Epithelial cell of proximal tubule (primary cell): Measurements from ENCODE around the gene FAAH. TPM values are rescaled to one million over a fixed set of nuclear protein-coding genes. Genes with fewer than 3 reads are reported as not detected.

Experiments used
- DNase-seq: peaks from one replicate; pipeline ENCODE4 v3.0.0-alpha.2; 2011; ENCODE audit warnings: low read depth
- H3K4me3 ChIP-seq: 2 replicates; pipeline ENCODE4 v1.5.1; 2011; ENCODE audit warnings: low read depth, mild to moderate bottlenecking, low read length
- total RNA-seq: library from RNA; depleted of rRNA; stranded (reverse); fragments of >200 nt; gene quantifications from 2 replicates; pipeline ENCODE4 v1.2.3, GENCODE V29; 2015
- TF ChIP-seq, protein P1 (sequence below): conservative IDR thresholded peaks from 2 replicates; pipeline ENCODE4 v1.5.1; 2012; ENCODE audit warnings: low read depth, mild to moderate bottlenecking, low read length

The FAAH gene
- total RNA-seq, 1 donor from 2014 or later, result 12.8 TPM

- H3K4me3 ChIP-seq, result no peak overlapping the region
- no peak for DNase-seq
- TF ChIP-seq, protein P1, sequence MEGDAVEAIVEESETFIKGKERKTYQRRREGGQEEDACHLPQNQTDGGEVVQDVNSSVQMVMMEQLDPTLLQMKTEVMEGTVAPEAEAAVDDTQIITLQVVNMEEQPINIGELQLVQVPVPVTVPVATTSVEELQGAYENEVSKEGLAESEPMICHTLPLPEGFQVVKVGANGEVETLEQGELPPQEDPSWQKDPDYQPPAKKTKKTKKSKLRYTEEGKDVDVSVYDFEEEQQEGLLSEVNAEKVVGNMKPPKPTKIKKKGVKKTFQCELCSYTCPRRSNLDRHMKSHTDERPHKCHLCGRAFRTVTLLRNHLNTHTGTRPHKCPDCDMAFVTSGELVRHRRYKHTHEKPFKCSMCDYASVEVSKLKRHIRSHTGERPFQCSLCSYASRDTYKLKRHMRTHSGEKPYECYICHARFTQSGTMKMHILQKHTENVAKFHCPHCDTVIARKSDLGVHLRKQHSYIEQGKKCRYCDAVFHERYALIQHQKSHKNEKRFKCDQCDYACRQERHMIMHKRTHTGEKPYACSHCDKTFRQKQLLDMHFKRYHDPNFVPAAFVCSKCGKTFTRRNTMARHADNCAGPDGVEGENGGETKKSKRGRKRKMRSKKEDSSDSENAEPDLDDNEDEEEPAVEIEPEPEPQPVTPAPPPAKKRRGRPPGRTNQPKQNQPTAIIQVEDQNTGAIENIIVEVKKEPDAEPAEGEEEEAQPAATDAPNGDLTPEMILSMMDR, result no peak
Observed at GRCh38 chr1:46429436-46429835, 35.3 kb downstream of the FAAH start.

DNA sequence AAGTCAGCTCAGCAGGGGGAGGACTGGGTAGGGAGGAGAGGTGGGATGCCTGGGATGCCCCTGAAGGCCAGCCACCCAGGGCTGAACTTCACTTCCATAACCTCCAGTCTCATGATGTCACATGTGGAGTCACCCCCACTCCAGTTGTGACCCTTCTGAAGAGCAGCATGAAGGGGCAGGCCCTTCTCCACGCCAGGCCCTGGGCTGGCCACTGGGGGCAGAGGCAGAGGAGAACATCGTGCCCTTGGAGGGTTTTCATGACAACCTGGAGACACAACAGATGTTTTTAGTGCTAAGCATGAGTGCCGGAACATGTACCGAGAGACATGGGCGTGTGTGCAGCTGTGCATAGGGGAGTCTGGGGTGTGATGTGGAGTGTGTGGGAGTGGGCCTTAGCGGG, 37.6 kb downstream of the FAAH start:
- TF ChIP-seq, protein P1, result no peak
- no peak overlapping the region for H3K4me3 ChIP-seq
- DNase-seq, result no peak

GRCh38 chr1:46432781-46433327, 38.7 kb downstream of the FAAH start:
- DNase-seq, result no peak
- TF ChIP-seq, protein P1, result no peak
- H3K4me3 ChIP-seq, result no peak overlapping the region

DNA sequence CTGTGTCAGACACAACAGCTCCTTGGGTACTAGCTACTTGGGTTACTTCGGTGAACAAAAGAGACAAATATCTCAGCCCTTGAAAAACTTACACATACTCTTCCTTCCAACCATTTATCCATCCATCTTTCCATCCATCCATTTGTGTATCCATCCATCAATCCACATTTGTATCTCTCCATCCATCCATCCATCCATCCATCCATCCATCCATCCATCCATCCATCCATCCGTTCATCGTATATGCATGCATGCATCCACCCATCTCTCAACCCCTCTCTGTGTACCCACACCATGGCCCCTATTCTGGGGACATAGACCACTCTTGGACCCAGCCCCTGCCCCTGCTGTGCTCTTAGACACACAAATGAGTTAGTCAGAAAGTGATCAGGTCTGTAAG, 40.2 kb downstream of the FAAH start:
- TF ChIP-seq, protein P1, result no peak
- DNase-seq, result no peak
- H3K4me3 ChIP-seq, result no peak overlapping the region

- no peak overlapping the region for H3K4me3 ChIP-seq
- DNase-seq, result no peak
- TF ChIP-seq, protein P1, result no peak
Observed at GRCh38 chr1:46436844-46437243, 42.7 kb downstream of the FAAH start.

- no peak for DNase-seq
- TF ChIP-seq, protein P1, result no peak
Observed at GRCh38 chr1:46437723-46438122, 43.6 kb downstream of the FAAH start.

DNA sequence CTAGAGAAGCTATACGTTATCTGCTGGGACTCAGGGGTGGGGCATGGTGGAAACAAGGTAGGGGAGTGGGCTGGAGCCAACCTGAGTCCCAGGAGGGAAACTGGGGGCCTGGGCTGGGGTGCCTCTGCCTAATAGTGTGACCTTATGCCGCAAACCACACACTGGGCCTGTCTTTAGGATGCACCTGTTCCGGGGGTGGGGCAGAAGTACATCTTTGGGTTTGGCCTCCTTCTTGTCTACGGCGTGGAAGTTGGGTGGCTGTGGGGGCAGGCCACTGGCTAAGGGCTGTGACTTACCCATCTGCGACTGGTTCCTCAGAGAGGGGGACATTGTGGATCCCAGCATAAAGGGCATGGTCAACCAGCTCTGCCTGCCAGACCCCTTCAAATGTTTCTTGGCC, 44.2 kb downstream of the FAAH start:
- no peak for DNase-seq
- TF ChIP-seq, protein P1, result no peak

More at GRCh38 chr1:46437723-46438122, 43.6 kb downstream of the FAAH start:
- no peak overlapping the region for H3K4me3 ChIP-seq

More for the DNA sequence above, 44.2 kb downstream of the FAAH start:
- H3K4me3 ChIP-seq, result no peak overlapping the region
